Measurements from ENCODE around the gene VKORC1L1. TPM values are rescaled to one million over a fixed set of nuclear protein-coding genes. Genes with fewer than 3 reads are reported as not detected.
A peak's percentile ranks its signal among the peaks of the same experiment; 100 is the strongest.

Gene VKORC1L1
- total and polyA plus RNA-seq, 9 of the 15 experiments (the other 6 are each of a cell fraction or from before 2014, with no cell fraction given): 6.8 to 36.5 (median 19.3) TPM

DNA sequence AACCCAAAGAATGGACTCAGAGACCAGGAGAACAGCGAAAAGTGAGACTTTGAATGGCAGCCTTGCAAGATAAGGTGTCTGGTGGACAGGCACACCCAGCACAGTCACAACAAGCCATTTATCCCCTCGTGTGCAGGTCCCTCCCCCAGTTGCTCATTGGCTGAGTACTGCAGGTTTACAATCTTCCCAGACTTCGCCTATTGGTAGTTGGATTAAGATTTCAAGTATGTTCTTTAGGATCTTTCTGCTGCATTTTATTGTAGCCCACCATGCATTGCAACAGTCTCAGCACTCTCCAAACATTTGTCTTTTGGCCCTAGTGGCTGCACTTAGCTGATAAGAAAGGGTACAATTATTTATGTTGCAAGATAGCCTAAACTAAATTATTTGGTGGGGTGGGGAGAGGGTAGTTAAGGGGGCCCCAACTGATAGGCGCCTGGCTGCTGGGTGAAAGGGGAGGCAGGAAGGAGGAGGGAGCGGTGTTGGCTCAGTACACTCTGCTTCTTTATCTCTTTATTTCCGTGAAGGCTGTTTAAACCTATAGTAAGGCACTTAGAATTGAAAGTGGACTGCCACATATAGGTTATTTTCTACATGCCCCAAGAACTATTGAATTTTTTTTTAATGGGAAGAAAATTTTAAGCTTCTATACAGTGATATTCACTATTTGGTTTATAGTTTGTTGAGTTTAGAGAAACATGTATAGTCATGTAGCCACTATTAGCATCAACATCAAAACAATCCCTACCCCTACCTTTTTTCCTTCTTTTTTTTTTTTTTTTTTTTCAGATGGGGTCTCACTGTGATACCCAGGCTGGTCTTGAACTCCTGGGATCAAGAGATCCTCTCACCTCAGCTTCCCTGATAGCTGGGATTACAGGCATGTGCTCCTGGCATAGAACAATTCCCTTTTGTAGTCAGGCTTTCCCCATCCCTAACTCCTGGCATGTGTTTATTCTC is 54.9 kb downstream of the VKORC1L1 start (continued):
- TF ChIP-seq, protein P1, sequence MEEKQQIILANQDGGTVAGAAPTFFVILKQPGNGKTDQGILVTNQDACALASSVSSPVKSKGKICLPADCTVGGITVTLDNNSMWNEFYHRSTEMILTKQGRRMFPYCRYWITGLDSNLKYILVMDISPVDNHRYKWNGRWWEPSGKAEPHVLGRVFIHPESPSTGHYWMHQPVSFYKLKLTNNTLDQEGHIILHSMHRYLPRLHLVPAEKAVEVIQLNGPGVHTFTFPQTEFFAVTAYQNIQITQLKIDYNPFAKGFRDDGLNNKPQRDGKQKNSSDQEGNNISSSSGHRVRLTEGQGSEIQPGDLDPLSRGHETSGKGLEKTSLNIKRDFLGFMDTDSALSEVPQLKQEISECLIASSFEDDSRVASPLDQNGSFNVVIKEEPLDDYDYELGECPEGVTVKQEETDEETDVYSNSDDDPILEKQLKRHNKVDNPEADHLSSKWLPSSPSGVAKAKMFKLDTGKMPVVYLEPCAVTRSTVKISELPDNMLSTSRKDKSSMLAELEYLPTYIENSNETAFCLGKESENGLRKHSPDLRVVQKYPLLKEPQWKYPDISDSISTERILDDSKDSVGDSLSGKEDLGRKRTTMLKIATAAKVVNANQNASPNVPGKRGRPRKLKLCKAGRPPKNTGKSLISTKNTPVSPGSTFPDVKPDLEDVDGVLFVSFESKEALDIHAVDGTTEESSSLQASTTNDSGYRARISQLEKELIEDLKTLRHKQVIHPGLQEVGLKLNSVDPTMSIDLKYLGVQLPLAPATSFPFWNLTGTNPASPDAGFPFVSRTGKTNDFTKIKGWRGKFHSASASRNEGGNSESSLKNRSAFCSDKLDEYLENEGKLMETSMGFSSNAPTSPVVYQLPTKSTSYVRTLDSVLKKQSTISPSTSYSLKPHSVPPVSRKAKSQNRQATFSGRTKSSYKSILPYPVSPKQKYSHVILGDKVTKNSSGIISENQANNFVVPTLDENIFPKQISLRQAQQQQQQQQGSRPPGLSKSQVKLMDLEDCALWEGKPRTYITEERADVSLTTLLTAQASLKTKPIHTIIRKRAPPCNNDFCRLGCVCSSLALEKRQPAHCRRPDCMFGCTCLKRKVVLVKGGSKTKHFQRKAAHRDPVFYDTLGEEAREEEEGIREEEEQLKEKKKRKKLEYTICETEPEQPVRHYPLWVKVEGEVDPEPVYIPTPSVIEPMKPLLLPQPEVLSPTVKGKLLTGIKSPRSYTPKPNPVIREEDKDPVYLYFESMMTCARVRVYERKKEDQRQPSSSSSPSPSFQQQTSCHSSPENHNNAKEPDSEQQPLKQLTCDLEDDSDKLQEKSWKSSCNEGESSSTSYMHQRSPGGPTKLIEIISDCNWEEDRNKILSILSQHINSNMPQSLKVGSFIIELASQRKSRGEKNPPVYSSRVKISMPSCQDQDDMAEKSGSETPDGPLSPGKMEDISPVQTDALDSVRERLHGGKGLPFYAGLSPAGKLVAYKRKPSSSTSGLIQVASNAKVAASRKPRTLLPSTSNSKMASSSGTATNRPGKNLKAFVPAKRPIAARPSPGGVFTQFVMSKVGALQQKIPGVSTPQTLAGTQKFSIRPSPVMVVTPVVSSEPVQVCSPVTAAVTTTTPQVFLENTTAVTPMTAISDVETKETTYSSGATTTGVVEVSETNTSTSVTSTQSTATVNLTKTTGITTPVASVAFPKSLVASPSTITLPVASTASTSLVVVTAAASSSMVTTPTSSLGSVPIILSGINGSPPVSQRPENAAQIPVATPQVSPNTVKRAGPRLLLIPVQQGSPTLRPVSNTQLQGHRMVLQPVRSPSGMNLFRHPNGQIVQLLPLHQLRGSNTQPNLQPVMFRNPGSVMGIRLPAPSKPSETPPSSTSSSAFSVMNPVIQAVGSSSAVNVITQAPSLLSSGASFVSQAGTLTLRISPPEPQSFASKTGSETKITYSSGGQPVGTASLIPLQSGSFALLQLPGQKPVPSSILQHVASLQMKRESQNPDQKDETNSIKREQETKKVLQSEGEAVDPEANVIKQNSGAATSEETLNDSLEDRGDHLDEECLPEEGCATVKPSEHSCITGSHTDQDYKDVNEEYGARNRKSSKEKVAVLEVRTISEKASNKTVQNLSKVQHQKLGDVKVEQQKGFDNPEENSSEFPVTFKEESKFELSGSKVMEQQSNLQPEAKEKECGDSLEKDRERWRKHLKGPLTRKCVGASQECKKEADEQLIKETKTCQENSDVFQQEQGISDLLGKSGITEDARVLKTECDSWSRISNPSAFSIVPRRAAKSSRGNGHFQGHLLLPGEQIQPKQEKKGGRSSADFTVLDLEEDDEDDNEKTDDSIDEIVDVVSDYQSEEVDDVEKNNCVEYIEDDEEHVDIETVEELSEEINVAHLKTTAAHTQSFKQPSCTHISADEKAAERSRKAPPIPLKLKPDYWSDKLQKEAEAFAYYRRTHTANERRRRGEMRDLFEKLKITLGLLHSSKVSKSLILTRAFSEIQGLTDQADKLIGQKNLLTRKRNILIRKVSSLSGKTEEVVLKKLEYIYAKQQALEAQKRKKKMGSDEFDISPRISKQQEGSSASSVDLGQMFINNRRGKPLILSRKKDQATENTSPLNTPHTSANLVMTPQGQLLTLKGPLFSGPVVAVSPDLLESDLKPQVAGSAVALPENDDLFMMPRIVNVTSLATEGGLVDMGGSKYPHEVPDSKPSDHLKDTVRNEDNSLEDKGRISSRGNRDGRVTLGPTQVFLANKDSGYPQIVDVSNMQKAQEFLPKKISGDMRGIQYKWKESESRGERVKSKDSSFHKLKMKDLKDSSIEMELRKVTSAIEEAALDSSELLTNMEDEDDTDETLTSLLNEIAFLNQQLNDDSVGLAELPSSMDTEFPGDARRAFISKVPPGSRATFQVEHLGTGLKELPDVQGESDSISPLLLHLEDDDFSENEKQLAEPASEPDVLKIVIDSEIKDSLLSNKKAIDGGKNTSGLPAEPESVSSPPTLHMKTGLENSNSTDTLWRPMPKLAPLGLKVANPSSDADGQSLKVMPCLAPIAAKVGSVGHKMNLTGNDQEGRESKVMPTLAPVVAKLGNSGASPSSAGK (IDR thresholded peaks at IDR 0.05): no peak; the same call in 1 of the 2 replicates
- TF ChIP-seq, protein P2, sequence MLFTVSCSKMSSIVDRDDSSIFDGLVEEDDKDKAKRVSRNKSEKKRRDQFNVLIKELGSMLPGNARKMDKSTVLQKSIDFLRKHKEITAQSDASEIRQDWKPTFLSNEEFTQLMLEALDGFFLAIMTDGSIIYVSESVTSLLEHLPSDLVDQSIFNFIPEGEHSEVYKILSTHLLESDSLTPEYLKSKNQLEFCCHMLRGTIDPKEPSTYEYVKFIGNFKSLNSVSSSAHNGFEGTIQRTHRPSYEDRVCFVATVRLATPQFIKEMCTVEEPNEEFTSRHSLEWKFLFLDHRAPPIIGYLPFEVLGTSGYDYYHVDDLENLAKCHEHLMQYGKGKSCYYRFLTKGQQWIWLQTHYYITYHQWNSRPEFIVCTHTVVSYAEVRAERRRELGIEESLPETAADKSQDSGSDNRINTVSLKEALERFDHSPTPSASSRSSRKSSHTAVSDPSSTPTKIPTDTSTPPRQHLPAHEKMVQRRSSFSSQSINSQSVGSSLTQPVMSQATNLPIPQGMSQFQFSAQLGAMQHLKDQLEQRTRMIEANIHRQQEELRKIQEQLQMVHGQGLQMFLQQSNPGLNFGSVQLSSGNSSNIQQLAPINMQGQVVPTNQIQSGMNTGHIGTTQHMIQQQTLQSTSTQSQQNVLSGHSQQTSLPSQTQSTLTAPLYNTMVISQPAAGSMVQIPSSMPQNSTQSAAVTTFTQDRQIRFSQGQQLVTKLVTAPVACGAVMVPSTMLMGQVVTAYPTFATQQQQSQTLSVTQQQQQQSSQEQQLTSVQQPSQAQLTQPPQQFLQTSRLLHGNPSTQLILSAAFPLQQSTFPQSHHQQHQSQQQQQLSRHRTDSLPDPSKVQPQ (CRISPR knock-in tag; IDR thresholded peaks at IDR 0.05; ENCODE audit: borderline replicate concordance): no peak
- TF ChIP-seq HDGF (IDR thresholded peaks at IDR 0.05) (0 out of 2 replicates have a peak, but pooled peaks have one; percentile 47), KDM5B (IDR thresholded peaks at IDR 0.05; ENCODE audit: insufficient replicate concordance, low read depth, low read length) (no peak), TRIM24 (IDR thresholded peaks at IDR 0.05) (peak in 1 of 2 experiments; percentile 26; a peak in 1 of 4 replicates), ATF1 (CRISPR knock-in tag; IDR thresholded peaks at IDR 0.05) (no peak), ATF1 (tag; IDR thresholded peaks at IDR 0.05) (peak; percentile 74), MYC (IDR thresholded peaks at IDR 0.05; ENCODE audit: low read depth, low read length) (no peak; the same call in 1 of the 2 replicates), MYC (CRISPR knock-in tag; IDR thresholded peaks at IDR 0.05; ENCODE audit: borderline replicate concordance, low read depth) (no peak), MECOM (CRISPR knock-in tag; IDR thresholded peaks at IDR 0.05) (no peak), STAG1 (CRISPR knock-in tag; IDR thresholded peaks at IDR 0.05; ENCODE audit: borderline replicate concordance) (no peak)
- TF ChIP-seq, protein P3, sequence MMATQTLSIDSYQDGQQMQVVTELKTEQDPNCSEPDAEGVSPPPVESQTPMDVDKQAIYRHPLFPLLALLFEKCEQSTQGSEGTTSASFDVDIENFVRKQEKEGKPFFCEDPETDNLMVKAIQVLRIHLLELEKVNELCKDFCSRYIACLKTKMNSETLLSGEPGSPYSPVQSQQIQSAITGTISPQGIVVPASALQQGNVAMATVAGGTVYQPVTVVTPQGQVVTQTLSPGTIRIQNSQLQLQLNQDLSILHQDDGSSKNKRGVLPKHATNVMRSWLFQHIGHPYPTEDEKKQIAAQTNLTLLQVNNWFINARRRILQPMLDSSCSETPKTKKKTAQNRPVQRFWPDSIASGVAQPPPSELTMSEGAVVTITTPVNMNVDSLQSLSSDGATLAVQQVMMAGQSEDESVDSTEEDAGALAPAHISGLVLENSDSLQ (IDR thresholded peaks at IDR 0.05): peak; percentile 98
